Neural progenitor cell (in vitro differentiated cells): Measurements from ENCODE around the gene SELENBP1. TPM values are rescaled to one million over a fixed set of nuclear protein-coding genes. Genes with fewer than 3 reads are reported as not detected.
"Not testable (repeated sequence)": the region's sequence is repeated elsewhere in the genome, so short reads cannot be mapped to it uniquely, and the experiment has no call there.

Source experiments
- DNase-seq: peaks from one replicate; pipeline ENCODE4 v3.0.0-alpha.2; 2016; ENCODE audit warnings: low spot score
- H2AFZ ChIP-seq: fragments of 200-600 bp; sonication (generic); replicated peaks from 2 replicates; pipeline ENCODE4 v1.6.1; 2016; ENCODE audit warnings: antibody characterized with exemption
- H3F3A ChIP-seq: fragments of 200-600 bp; sonication (generic); 2 replicates; pipeline ENCODE4 v1.6.1; 2016; ENCODE audit warnings: antibody characterized with exemption, low read depth
- H3K27ac ChIP-seq: fragments of 200-600 bp; sonication (generic); 2 replicates; pipeline ENCODE4 v1.5.1; 2016; ENCODE audit warnings: mild to moderate bottlenecking
- H3K27me3 ChIP-seq: fragments of 200-600 bp; sonication (generic); 2 replicates; pipeline ENCODE4 v1.6.1; 2016; ENCODE audit warnings: mild to moderate bottlenecking, moderate library complexity
- H3K36me3 ChIP-seq: fragments of 200-600 bp; sonication (generic); 2 replicates; pipeline ENCODE4 v1.5.1; 2016
- H3K4me1 ChIP-seq: fragments of 200-600 bp; sonication (generic); 2 replicates; pipeline ENCODE4 v1.6.1; 2016; ENCODE audit warnings: mixed run types
- H3K4me2 ChIP-seq: fragments of 200-600 bp; sonication (generic); 2 replicates; pipeline ENCODE4 v1.6.1; 2016
- H3K4me3 ChIP-seq: fragments of 200-600 bp; sonication (generic); 2 replicates; pipeline ENCODE4 v1.5.1; 2016
- H3K79me2 ChIP-seq: fragments of 200-600 bp; sonication (generic); 2 replicates; pipeline ENCODE4 v1.6.1; 2016; ENCODE audit warnings: low read depth
- H3K9ac ChIP-seq: fragments of 200-600 bp; sonication (generic); 2 replicates; pipeline ENCODE4 v1.6.1; 2016
- H3K9me3 ChIP-seq: fragments of 200-600 bp; sonication (generic); 2 replicates; pipeline ENCODE4 v1.5.1; 2016; ENCODE audit warnings: low read depth
- H4K20me1 ChIP-seq: fragments of 200-600 bp; sonication (generic); 2 replicates; pipeline ENCODE4 v1.6.1; 2016; ENCODE audit warnings: low read depth
- H3K27ac Mint-ChIP-seq: 3 replicates; pipeline ENCODE4 v1.8.0; 2021; ENCODE audit warnings: mixed read lengths
- H3K27me3 Mint-ChIP-seq: 2 replicates; pipeline ENCODE4 v1.8.0; 2022; ENCODE audit warnings: low read depth, mild to moderate bottlenecking, inconsistent platforms, moderate library complexity, mixed read lengths; ENCODE audit not compliant: insufficient read depth
- H3K36me3 Mint-ChIP-seq: 3 replicates; pipeline ENCODE4 v1.8.0; 2021; ENCODE audit warnings: mixed read lengths
- H3K4me1 Mint-ChIP-seq: 3 replicates; pipeline ENCODE4 v1.8.0; 2021; ENCODE audit warnings: mixed read lengths
- H3K4me3 Mint-ChIP-seq: 3 replicates; pipeline ENCODE4 v1.8.0; 2021; ENCODE audit warnings: mild to moderate bottlenecking, moderate library complexity, mixed read lengths
- H3K9me3 Mint-ChIP-seq: 3 replicates; pipeline ENCODE4 v1.8.0; 2020; ENCODE audit warnings: mixed read lengths
- EZH2 ChIP-seq: fragments of 200-600 bp; sonication (generic); IDR thresholded peaks from 2 replicates; pipeline ENCODE4 v1.6.1; 2017; ENCODE audit warnings: antibody characterized with exemption, mild to moderate bottlenecking, moderate library complexity
- EZH2phosphoT487 ChIP-seq: fragments of 200-600 bp; sonication (generic); IDR thresholded peaks from 2 replicates; pipeline ENCODE4 v1.6.1; 2017; ENCODE audit warnings: antibody characterized with exemption
- total RNA-seq: library from RNA; depleted of rRNA; stranded (reverse); fragments of >200 nt; gene quantifications from 2 replicates; pipeline ENCODE4 v1.2.3, GENCODE V29; 2015; ENCODE audit warnings: low replicate concordance
- TF ChIP-seq, protein P1 (sequence below): fragments of 200-600 bp; sonication (generic); IDR thresholded peaks from 2 replicates; pipeline ENCODE4 v1.5.1; 2017; ENCODE audit warnings: antibody characterized with exemption, mild to moderate bottlenecking

SELENBP1 gene
- total RNA-seq, 1 donor from 2014 or later, result 38.5 TPM

GRCh38 chr1:151356696-151357095 is 15.8 kb downstream of the SELENBP1 start:
- H3K4me2 ChIP-seq, result no peak overlapping the region

DNA sequence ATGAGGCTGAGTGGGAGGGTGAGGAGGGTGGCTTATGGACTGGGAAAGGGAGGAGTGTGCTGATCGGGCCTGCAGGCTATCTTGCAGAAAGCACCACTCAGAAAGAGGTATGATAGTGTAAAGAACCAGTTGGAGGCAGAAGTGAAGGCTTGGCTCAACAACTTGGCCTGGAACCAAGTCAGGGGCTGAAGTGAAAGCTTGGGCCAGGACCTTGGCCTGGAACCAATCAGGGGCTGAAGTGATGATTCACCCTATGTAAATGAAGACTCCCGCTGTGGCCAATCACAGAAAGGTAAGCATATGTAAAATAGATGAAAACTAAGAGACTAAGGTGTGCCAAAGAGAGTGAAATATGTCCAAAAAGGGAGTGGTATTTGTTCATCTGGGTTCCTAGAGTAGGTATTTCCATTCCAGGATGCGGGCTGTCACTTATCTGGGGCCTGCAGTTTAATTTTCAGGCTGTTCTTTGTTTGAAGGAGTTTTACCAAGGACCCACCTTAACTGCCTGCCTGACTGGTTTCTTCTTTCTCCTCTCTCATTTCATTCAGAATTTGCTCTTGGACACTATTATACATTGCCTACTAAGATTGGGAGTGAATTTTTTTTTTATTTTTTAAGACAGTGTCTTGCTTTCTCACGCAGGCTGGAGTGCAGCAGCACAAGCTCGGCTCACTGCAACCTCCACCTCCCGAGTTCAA is 20.3 kb downstream of the SELENBP1 start:
- peaks cover 13% of the 10 kb centered on the region for H3K9me3 Mint-ChIP-seq
- no peak overlapping the region for H3K27ac ChIP-seq
- H3K4me1 ChIP-seq, result peaks cover 8% of the 10 kb centered on the region
- no peak overlapping the region for H3K4me3 Mint-ChIP-seq
- no peak for TF ChIP-seq EZH2phosphoT487
- TF ChIP-seq, protein P1, sequence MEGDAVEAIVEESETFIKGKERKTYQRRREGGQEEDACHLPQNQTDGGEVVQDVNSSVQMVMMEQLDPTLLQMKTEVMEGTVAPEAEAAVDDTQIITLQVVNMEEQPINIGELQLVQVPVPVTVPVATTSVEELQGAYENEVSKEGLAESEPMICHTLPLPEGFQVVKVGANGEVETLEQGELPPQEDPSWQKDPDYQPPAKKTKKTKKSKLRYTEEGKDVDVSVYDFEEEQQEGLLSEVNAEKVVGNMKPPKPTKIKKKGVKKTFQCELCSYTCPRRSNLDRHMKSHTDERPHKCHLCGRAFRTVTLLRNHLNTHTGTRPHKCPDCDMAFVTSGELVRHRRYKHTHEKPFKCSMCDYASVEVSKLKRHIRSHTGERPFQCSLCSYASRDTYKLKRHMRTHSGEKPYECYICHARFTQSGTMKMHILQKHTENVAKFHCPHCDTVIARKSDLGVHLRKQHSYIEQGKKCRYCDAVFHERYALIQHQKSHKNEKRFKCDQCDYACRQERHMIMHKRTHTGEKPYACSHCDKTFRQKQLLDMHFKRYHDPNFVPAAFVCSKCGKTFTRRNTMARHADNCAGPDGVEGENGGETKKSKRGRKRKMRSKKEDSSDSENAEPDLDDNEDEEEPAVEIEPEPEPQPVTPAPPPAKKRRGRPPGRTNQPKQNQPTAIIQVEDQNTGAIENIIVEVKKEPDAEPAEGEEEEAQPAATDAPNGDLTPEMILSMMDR, result no peak
- no peak for TF ChIP-seq EZH2
- no peaks in the 10 kb centered on the region for H3K9me3 ChIP-seq
- H3K4me1 Mint-ChIP-seq, result peaks cover 13% of the 10 kb centered on the region
- no peak overlapping the region for H3K27ac Mint-ChIP-seq
- no peaks in the 10 kb centered on the region for H3K36me3 Mint-ChIP-seq
- H3K4me2 ChIP-seq, result no peak overlapping the region
- H3K9ac ChIP-seq, result no peak overlapping the region
- no peaks in the 10 kb centered on the region for H3K27me3 ChIP-seq
- H3K4me3 ChIP-seq, result no peak overlapping the region
- H3F3A ChIP-seq, result peaks cover 9% of the 10 kb centered on the region
- no peaks in the 10 kb centered on the region for H3K27me3 Mint-ChIP-seq
- H3K79me2 ChIP-seq, result no peaks in the 10 kb centered on the region
- no peak overlapping the region for H2AFZ ChIP-seq
- DNase-seq, result no peak
- no peaks in the 10 kb centered on the region for H4K20me1 ChIP-seq
- H3K36me3 ChIP-seq, result no peaks in the 10 kb centered on the region

More at GRCh38 chr1:151356696-151357095, 15.8 kb downstream of the SELENBP1 start:
- Histone ChIP-seq H3K9me3 (no peaks in the 10 kb centered on the region), H3K4me3 (no peak overlapping the region), H3K36me3 (no peaks in the 10 kb centered on the region), H3K4me1 (no peaks in the 10 kb centered on the region), H3K9ac (no peak overlapping the region), H3K27me3 (no peaks in the 10 kb centered on the region), H4K20me1 (no peaks in the 10 kb centered on the region), H3K79me2 (no peaks in the 10 kb centered on the region), H2AFZ (no peak overlapping the region), H3F3A (no peaks in the 10 kb centered on the region), H3K27ac (no peak overlapping the region)
- Mint-ChIP-seq H3K27me3 (no peaks in the 10 kb centered on the region), H3K9me3 (peaks cover 16% of the 10 kb centered on the region), H3K27ac (no peak overlapping the region), H3K36me3 (peaks cover 7% of the 10 kb centered on the region), H3K4me3 (no peak overlapping the region), H3K4me1 (no peaks in the 10 kb centered on the region)
- DNase-seq, result no peak
- TF ChIP-seq, protein P1, result no peak
- no peak for TF ChIP-seq EZH2
- TF ChIP-seq EZH2phosphoT487, result no peak

DNA sequence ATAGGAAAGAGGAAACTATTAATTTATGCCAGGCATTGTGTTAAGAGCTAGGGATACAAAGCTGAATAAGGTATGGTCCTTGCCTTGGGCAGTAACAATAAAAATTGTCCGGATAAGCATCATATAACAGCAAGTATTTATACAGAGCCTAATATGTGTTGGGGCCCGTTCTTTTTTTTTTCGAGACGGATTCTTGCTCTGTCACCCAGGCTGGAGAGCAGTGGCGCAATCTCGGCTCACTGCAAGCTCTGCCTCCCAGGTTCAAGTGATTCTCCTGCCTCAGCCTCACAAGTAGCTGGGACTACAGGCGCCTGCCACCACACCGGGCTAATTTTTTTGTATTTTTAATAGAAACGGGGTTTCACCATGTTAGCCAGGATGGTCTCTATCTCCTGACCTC is 22.2 kb downstream of the SELENBP1 start:
- H3K4me1 Mint-ChIP-seq, result peaks cover 25% of the 10 kb centered on the region

GRCh38 chr1:151347523-151348246 is 24.8 kb downstream of the SELENBP1 start:
- peaks cover 21% of the 10 kb centered on the region for H3K36me3 Mint-ChIP-seq
- H3K79me2 ChIP-seq, result peaks cover 22% of the 10 kb centered on the region
- TF ChIP-seq EZH2phosphoT487 (no peak), EZH2 (no peak)
- TF ChIP-seq, protein P1, result no peak

More for the DNA sequence above, 22.2 kb downstream of the SELENBP1 start:
- not testable (repeated sequence) for H3K27me3 Mint-ChIP-seq, H3K4me2 ChIP-seq, H4K20me1 ChIP-seq, H3K4me3 Mint-ChIP-seq, H3K27ac ChIP-seq, H3K4me3 ChIP-seq, H3K9me3 ChIP-seq, H3K27ac Mint-ChIP-seq, H2AFZ ChIP-seq, H3K36me3 Mint-ChIP-seq, H3K36me3 ChIP-seq, H3K27me3 ChIP-seq, H3K9ac ChIP-seq, DNase-seq
- Histone ChIP-seq H3F3A (peaks cover 21% of the 10 kb centered on the region), H3K79me2 (peaks cover 12% of the 10 kb centered on the region), H3K4me1 (peaks cover 17% of the 10 kb centered on the region)
- peaks cover 13% of the 10 kb centered on the region for H3K9me3 Mint-ChIP-seq

More at GRCh38 chr1:151347523-151348246, 24.8 kb downstream of the SELENBP1 start:
- Mint-ChIP-seq H3K9me3 (peaks cover 13% of the 10 kb centered on the region), H3K4me1 (peaks cover 31% of the 10 kb centered on the region), H3K4me3 (peak overlapping the region; percentile 95), H3K27me3 (no peaks in the 10 kb centered on the region), H3K27ac (peak overlapping the region; percentile 99)
- peaks cover 17% of the 10 kb centered on the region for H3K4me1 ChIP-seq
- H3K4me3 ChIP-seq, result peak overlapping the region; percentile 45
- H3K9ac ChIP-seq, result no peak overlapping the region
- H4K20me1 ChIP-seq, result no peaks in the 10 kb centered on the region
- peak overlapping the region; percentile 77 for H2AFZ ChIP-seq
- peak overlapping the region; percentile 75 for H3K4me2 ChIP-seq
- H3K9me3 ChIP-seq, result no peaks in the 10 kb centered on the region
- peaks cover 5% of the 10 kb centered on the region for H3K36me3 ChIP-seq
- no peaks in the 10 kb centered on the region for H3K27me3 ChIP-seq
- peak overlapping the region; percentile 45 for H3K27ac ChIP-seq
- peaks cover 21% of the 10 kb centered on the region for H3F3A ChIP-seq
- DNase-seq, result no peak
